AML-193 (cell line): ENCODE measurements around the gene CDK14.

ENCODE experiments used
- DNase-seq, 2 experiments: peaks; one replicate each; lab custom pipeline; 2025; lab: John Stamatoyannopoulos, UW

CDK14 gene

DNA sequence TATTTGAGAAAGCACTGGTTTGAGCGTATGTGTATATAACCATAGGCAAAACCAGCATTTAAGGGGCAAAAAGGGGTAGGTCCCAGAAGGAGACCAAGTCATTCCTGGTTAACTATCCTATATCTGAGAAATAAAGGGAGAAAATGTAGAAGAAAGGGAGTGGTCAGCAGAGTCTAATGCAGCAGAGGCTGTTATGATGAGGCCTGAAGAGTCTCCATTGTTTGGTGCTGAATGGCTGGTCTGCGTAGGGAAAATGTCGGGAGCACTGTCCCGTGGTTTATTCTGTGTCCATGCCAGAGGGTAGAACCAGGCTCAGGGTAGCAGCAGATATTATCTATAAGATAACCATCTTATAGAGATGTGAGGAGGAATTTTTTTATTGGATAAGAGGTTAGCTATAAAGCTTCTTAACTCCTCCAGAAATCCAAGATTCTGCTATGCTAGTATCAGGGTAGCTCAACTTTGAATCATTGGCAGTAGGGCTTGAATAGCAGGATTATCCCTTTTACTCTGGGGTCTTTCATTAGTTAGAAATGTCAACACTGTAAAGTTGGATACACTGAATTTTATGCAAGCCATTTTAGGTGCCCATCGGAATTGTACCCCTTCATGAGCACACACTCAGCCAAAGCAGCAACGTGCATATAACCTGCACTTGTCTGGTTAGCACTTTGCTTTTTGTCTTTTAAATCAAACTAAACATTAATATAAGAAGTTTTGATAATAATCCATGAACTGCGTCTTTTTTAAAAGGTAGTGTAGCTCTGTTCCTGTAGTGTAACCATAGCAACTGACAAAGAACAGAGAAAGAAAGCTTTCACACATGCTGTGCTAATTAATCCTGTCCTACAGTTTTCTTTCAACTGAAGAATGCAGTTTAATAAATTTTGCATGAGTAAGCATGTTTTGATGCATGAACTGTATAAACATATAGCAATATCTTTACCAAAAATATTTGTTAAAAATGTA lies 356.1 kb downstream of the CDK14 start:
- DNase-seq: no peak

DNA sequence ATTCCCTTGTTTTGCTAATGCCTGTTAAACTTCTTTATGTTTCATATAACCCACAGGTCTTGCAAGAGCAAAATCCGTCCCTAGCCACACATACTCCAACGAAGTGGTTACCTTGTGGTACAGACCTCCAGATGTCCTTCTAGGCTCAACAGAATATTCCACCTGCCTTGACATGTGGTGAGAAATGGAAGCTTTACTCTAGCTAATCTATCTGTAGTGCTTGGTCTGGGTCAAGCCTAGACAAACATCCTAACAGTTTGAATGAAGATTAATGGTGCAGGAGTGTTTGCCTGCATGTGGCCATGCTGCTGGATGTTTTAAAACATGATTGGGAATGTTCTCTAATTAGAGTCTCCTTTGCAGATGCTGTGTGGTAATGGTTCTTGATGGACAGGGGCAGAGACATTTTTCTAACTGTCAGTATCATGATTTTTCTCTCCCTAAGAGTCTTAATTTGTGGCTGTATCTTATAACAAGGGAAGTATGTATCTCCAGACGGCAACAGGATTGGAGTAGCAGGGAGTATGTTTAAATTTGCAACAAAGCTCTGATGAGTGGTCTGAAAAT lies 359.6 kb downstream of the CDK14 start:
- DNase-seq: no peak

DNA sequence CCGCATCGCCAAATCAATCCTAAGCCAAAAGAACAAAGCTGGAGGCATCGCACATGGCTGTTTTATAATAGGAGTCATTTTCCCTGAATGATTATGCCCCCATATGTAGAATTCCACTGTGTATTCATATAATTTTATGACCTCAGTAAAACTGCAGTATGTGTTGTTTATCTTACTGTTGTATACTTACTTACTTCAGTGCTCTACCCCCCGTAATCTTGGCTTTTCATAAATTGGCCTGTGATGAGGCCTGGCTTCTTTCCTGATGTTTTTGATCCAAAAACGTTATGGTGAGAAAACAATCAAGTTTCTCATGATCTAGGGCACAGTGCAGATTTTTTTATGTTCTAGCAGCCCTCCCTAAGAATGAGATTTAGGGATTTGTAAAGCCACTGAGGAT lies 361.8 kb downstream of the CDK14 start:
- DNase-seq: no peak

DNA sequence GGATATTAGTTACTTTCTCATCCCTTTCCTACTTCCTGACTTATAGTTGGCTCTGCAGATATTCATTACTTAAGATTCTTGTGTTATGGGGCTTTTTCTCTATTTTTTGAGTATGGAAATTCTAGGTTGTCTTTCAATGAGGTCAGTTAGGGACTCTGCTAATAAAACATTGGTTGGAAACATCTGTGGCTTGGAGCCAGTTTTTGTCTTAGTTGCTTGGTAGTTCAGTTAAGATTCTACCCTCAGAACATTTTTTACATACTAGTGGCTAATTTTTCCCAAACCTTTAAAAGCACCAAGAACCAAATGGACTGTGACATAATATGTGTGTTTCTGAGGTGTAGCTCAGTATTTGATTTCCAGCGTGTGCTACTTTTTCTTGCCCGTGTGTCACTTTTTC lies 362.5 kb downstream of the CDK14 start:
- DNase-seq: no peak

DNA sequence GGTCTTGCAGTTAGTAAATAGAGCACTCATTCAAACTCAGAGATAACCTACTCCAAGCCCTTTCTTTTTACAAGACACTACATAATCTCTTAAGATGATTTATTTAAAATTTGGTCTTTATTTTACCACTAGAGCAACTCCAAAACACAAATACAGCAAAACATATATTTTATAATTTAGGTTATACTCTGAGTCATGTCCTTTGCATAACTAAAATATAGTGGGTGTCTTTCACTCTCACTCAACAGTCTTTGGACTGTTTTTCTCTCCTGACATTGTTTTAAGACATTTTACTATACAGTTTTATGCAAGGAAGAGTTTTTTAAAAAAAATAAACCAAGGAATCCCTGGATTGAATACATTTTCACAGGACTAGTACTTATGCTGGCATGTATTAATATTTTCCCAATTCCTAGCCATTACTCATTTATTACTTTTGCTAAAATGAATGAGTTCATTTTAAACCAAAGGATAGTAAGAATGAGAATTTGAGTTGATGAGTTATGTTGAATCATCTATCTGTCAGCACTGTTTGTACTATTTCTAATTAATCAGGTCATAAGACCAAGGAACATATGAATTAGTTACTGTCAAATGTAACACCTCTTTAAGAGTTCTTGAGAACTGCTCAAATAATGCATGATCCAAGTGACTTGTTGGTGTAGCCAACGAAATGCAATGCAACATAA lies 365.1 kb downstream of the CDK14 start:
- no peak for DNase-seq

DNA sequence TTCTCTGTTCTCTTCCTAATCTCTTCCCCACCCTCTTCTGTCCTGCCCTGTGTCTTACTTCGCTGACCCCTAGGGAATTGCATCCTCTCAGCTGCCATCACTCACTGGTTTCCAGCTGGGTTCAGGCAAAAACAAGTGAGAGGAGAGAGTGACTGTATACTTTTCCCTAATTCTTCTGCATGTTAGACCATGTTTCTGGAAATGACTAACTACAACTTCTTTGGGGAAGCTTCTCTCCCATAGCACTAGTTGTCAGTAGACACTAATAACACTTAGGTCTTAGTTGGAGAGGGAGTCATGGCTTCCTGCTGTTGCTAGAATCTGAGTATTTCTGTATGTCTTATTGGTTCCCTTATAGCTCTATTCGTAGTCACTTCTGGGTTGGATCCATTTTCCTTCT lies 369.1 kb downstream of the CDK14 start:
- DNase-seq: no peak

DNA sequence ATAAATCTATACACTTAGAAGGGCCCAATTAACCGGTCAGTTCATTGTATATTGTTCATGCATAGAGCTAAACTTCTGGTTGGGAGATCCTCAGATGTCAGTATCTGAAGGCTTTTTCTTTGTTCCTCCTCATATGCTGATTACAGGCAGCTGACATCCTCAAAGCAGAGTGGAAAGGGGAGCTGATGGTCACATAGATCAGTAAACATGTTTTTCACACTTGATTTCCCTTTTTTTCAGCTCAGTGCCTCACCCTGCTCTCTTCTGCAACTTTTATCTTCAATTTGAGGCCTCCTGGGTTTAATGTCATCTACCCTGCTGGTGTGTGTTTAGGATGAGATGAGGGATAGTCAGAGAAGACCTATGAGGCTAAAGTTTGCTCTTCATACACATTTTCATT lies 370.2 kb downstream of the CDK14 start:
- no peak for DNase-seq

DNA sequence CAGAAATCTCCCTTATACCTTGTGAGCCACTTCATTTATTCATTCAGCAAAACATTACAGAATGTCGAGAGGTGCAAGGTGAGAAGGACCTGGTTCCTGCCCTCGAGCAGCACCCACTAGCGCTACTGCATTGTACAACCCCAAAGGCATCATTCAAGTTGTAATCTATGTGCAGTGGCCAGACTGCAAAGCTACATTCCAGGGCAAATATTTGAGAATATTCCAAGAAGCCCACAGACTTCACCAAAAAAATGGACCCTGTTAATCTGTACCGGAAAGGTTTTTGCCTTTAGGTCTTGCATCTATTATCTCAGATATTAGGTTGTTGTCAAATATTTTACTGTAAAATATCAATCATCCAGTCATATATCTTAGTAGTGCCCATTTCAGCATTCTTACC lies 372.8 kb downstream of the CDK14 start:
- DNase-seq: no peak

DNA sequence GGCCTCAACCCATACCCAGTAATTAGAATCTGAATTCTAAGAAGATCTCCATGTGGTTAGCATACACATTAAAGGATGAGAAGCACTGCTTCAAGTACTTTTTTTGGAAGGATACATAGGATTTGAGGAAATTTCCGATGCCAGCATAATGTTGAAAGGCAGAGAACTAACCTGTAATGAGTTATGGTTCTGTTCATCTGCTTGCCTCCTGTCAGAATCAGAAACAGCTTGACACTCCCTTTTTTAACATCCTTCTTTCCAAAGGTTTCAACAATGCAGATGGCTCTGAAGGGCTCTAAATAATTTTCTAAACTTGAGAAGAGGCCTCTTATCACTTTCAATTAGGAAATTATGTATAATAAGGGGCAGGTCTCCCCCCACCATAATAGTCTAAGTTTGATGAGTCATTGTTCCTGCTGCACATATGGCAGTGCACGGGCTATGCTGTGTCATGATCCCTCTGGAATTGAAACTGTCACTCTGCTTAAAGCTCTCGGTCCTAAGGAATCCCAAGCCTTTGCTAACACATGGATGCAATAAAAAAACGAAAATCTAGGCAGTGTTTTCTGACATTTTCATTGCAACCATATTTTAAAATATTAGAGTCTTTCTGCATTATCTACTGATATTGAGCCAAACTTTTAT lies 376.9 kb downstream of the CDK14 start:
- no peak for DNase-seq

DNA sequence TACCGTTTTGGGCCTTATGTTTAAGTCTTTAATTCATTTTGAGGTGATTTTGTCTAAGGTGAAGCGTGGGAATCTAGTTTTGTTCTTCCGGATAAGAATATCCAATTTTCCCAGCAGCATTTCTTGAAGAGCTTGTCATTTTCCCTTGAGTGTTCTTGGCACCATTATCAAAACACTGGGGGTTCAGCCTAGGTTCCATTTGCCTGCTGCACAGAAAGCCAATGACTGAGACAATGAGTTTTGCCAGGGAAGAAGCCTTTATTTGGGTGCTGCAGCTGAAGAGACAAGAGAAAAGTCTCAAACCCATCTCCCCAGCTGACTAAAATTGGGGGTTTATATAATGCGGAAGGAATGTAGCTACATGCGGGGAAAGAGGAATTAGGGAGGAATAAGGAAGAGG lies 380.9 kb downstream of the CDK14 start:
- DNase-seq: no peak

DNA sequence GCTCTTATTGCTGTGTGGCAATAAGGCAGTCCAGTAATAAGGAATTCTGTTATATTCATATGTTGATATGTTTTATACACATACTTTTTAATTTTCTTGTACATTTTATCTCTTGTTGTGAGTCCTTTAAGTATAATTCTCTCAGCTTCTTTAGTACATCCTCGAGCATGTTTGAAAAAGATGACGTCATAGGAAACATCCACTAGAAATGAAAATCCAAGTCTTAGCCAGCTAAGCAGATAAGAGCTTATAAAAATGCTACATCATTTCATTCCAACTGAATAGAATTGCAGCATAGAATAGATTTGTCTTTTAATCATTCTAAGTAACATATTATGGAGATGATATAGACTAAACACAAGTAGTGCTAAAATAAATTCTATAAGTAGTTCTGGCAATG lies 384.4 kb downstream of the CDK14 start:
- no peak for DNase-seq

DNA sequence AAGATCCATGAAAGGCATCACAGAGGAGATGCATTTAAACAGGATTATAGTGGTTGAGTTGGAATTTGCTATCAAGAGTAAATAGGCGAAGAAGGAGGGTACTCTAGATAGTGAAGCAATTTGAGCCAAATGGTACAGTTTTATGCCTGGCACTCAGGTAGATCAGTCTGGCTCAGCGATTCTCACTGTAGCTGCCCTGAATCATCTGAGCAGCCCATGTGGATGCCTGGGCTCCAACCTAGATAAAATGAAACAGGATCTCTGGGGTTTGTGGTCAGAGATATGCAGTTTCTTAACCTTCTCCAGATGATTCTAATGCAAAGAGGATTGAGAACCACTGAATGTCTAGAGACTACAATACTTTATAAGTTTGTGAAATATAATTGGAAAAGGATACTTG lies 386.1 kb downstream of the CDK14 start:
- DNase-seq: no peak

DNA sequence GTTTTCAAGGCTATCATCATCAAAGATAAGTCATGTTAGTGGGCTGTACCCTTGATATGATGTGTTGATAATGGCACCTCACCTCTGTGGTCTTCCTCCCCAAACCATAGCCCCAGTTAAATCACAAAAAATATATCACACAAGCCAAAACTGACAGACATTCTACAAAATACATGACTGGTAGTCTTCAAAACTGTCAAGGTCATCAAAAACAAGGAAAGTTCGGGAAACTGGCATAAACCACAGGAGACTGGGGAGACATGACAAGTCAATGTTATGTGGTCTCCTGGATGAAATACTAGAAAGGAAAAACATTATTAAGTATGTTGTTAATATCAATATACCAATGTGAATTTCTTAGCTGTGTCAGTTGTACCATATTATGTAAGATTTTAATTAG lies 388.6 kb downstream of the CDK14 start:
- no peak for DNase-seq

DNA sequence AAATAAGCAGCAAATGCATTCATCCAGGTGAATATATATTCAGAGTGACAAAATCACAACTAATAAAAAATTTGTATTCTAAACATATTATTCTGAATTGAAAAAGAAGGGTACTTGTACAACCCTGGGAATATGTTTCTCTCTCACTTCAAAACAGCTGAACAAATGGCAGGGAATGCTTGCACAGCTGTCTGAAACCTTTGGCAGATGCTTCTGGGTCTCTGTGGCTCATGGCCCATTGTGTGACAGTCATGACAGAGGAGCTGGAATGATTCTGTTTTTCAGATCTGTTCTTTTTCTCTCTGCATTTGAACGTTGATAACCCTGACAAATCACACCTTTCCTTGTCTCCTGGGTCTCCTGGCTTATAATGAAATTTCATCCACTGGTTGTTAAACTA lies 392.4 kb downstream of the CDK14 start:
- no peak for DNase-seq

DNA sequence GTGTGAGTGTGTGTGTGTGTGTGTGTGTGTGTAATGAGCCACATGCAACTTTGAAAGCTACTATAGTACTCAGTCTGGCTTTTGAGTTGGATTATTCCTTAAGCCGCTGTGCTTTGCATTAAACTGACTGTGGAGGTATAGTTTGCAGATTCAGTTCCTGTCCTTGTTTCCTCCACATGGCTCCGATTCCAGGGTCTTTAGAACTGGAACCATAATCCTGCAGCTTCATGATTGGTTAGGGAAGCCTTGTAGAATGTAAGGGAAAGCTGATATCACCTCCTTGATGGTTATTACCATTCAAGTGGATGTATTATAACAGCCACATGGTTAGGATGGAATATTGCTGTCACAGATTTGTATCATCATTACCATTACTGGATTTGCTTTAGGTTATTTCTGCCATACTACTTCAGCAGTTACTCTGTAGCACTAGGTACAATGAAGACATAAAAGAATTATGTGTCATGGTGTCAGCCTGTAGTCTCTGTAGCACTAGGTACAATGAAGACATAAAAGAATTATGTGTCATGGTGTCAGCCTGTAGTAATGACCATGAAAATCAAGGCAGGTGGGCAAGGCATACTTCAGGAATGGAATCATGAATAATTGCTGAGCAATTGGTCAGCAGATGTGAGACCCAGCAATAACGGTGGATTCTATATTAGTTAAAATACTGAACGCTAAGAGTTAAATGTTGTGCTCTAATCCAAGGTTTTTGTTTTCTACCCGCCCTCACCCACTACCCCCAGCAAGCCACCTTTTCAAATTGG lies 393.1 kb downstream of the CDK14 start:
- DNase-seq: no peak

DNA sequence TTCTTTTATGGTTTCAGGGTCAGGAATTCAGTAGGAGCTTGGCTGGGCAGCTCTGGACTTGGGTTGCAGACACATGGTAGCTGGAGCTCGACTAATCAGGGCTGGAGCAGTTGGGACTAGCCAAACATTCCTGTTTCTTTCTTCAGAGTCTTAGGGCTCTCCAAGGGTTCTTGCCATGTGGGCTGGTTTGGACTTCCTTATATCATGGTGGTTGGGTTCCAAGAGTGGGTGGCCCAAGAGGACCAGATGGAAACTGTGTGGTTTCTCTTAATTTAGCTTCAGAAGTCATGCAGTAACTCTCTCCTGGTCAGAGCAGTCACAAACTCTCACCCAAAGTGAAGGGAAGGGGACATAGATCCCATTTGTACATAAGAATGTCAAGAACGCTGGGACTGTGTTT lies 398.0 kb downstream of the CDK14 start:
- no peak for DNase-seq

DNA sequence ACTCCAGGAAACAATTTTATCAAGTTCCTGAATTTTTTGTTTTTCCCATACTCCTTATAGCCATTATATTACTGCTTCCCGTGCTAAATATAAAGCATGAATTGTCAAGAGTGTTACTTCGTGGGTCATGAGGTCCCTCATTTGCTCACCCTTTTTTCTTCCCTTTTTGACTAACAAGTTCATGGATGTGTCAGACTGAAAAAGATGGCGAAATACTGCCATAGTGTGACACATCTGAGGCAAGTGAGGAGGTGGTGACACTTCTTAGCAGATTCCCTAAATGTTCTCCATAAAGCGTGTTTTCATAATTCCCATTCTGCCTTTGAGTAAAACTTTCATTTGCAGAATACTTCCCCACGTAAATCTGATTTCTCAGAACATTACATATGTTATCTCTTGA lies 398.5 kb downstream of the CDK14 start:
- DNase-seq: no peak

DNA sequence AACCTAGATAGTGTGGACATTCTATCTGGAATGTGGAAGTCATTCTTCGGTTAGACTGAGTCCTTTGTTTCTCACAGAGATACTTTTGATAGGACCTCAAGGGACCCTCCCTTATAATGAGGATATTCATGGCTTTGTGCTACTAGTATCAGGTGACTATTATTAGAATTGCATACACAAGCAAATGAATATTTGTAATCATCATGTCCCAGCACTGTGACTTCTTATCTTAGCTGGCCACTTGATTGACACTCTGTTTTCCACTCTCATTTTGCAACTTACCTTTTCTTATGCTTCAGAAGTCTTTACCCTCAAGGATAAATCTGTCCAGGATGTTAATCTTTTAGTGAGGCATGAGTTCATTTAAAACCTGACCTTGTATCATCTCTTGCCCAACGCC lies 399.9 kb downstream of the CDK14 start:
- DNase-seq: no peak

DNA sequence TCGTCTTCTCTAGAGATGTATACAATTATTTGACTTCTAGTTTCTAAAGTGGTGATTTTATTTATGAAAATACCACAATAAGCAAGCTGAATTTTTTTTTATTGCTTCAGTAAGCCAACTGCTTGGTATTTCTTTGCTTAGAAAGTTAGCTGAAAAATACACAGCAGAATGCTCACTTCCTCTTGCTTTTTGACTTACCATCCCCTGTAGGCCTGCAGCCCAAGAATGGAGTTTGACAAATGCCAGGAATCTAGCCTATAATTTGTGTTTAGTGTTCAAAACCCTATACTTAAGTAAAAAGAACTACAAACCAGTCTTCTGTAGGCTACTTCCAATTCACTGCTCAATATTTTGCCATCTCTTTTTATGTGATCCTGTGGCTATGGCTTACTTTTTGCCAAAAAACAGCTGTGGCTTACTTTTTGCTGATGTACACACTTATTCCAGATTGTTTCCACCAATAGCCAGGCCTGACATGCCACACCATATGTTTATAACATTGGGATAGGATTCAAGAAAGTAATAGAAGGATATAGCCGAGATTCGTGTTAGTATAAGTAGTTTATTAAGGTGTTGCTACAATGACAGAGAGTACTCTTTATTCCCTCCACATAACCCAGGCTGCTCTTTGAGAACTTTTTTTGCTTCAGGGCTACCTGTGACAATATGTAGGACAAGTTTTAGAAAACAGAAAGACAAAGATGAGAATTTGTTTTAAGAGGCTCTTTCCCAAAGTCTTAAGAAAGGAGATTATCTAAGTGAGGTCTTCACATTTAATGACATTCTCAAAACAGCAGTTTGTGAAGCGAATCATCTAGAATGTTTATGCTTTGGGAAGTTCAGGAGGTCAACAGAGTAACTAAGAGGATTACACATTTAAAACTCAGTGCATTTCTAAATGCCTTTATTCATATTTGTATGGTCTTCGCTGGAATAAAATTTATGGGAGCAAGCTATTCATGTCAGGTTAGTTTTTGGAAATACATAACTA lies 404.2 kb downstream of the CDK14 start:
- DNase-seq: no peak

DNA sequence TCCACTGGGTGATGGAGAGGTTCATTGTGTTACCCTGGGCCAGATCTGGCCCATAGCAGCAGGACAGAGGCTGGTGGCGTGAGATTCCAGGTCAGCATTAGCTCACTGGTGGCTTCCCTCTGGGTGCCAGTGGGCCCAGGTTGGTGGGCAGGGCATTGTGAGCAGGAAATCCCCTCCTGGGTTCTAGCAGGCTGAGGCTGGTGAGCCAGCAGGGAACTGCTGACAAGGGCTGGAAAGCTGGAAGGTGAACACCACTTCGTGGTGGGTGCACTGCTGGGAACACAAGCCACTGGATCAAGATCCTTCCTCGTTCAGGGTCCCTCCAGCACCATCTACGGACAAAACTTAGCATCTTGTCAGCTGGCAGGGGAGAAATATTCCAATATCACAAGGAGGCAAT lies 408.9 kb downstream of the CDK14 start:
- DNase-seq: no peak

DNA sequence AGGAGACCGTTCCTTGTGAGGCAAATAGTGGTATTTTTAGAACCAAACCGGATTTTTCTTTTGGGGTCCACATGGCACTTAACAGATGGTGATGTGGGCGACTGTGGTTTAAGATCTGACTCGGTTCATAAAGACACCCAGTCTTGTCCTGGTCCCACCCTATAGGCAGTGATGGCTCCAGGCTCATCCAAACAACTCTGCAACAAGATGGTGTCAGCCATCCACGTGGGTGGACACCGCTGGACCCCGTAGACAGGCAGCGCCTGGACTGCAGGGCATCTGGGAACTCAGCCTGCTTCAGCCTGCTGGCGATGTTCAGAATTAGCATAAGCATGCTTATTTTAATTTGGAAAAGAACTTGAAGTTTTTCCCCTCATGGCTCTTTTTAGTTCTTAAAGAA lies 409.7 kb downstream of the CDK14 start:
- no peak for DNase-seq
